ENCODE measurements around the gene TP53.
"Not testable (repeated sequence)": the region's sequence is repeated elsewhere in the genome, so short reads cannot be mapped to it uniquely, and the experiment has no call there.

TP53 gene

GRCh38 chr17:7629939-7630571 lies 57.2 kb downstream of the TP53 start, which contains the start of gene SHBG:
Gene SHBG, plus strand, starts transcription at chr17:7630135. Its CDS starts 38 bp downstream, at chr17:7630173.
- Histone ChIP-seq H3K36me3 (ENCODE audit: control insufficient read depth, insufficient read depth, low read length) (no peaks in the 10 kb centered on the region; the same call in 1 of the 2 replicates), H3K4me3 (replicated peaks; ENCODE audit: low read depth, low read length) (no peak within 1 kb of the TSS), H3K27me3 (replicated peaks; ENCODE audit: control insufficient read depth, insufficient read depth, low read length) (no peaks in the 10 kb centered on the region)
- TF ChIP-seq CTCF (IDR thresholded peaks at IDR 0.05; ENCODE audit: insufficient read depth, low read length, poor library complexity, severe bottlenecking) = no peak
- no peak for DNase-seq (ENCODE audit: extremely low read depth, insufficient read length)

GRCh38 chr17:7627250-7628121 lies 59.8 kb downstream of the TP53 start, which contains the start of gene SAT2:
Gene SAT2, minus strand, starts transcription at chr17:7627821. Its CDS starts 186 bp downstream, at chr17:7627635.
- Histone ChIP-seq H3K36me3 (ENCODE audit: control insufficient read depth, insufficient read depth, low read length) (no peaks in the 10 kb centered on the region; the same call in 1 of the 2 replicates), H3K27me3 (replicated peaks; ENCODE audit: control insufficient read depth, insufficient read depth, low read length) (no peaks in the 10 kb centered on the region), H3K4me3 (replicated peaks; ENCODE audit: low read depth, low read length) (peak within 1 kb of the TSS; percentile 94)
- peak; percentile 91 for DNase-seq (ENCODE audit: extremely low read depth, insufficient read length)
- no peak for TF ChIP-seq CTCF (IDR thresholded peaks at IDR 0.05; ENCODE audit: insufficient read depth, low read length, poor library complexity, severe bottlenecking)

GRCh38 chr17:7626956-7627249 lies 60.4 kb downstream of the TP53 start:
- TF ChIP-seq CTCF (IDR thresholded peaks at IDR 0.05; ENCODE audit: insufficient read depth, low read length, poor library complexity, severe bottlenecking) = no peak
- Histone ChIP-seq H3K4me3 (replicated peaks; ENCODE audit: low read depth, low read length) (peak overlapping the region; percentile 94), H3K27me3 (replicated peaks; ENCODE audit: control insufficient read depth, insufficient read depth, low read length) (no peaks in the 10 kb centered on the region), H3K36me3 (ENCODE audit: control insufficient read depth, insufficient read depth, low read length) (no peaks in the 10 kb centered on the region; the same call in 1 of the 2 replicates)
- DNase-seq (ENCODE audit: extremely low read depth, insufficient read length) = no peak

GRCh38 chr17:7626307-7626706 lies 61.0 kb downstream of the TP53 start:
- Histone ChIP-seq H3K36me3 (ENCODE audit: control insufficient read depth, insufficient read depth, low read length) (no peaks in the 10 kb centered on the region; the same call in 1 of the 2 replicates), H3K4me3 (replicated peaks; ENCODE audit: low read depth, low read length) (no peak overlapping the region), H3K27me3 (replicated peaks; ENCODE audit: control insufficient read depth, insufficient read depth, low read length) (no peaks in the 10 kb centered on the region)
- TF ChIP-seq CTCF (IDR thresholded peaks at IDR 0.05; ENCODE audit: insufficient read depth, low read length, poor library complexity, severe bottlenecking) = no peak
- DNase-seq (ENCODE audit: extremely low read depth, insufficient read length) = no peak

GRCh38 chr17:7625749-7626148 lies 61.5 kb downstream of the TP53 start:
- not testable (repeated sequence) for H3K4me3 ChIP-seq (replicated peaks; ENCODE audit: low read depth, low read length); DNase-seq (ENCODE audit: extremely low read depth, insufficient read length); H3K27me3 ChIP-seq (replicated peaks; ENCODE audit: control insufficient read depth, insufficient read depth, low read length); H3K36me3 ChIP-seq (ENCODE audit: control insufficient read depth, insufficient read depth, low read length)

- Histone ChIP-seq H3K4me3 (replicated peaks; ENCODE audit: low read depth, low read length) (no peak overlapping the region), H3K36me3 (ENCODE audit: control insufficient read depth, insufficient read depth, low read length) (no peaks in the 10 kb centered on the region; the same call in 1 of the 2 replicates), H3K27me3 (replicated peaks; ENCODE audit: control insufficient read depth, insufficient read depth, low read length) (no peaks in the 10 kb centered on the region)
- no peak for TF ChIP-seq CTCF (IDR thresholded peaks at IDR 0.05; ENCODE audit: insufficient read depth, low read length, poor library complexity, severe bottlenecking)
- DNase-seq (ENCODE audit: extremely low read depth, insufficient read length) = no peak
Observed at GRCh38 chr17:7623661-7624060, 63.6 kb downstream of the TP53 start.

Data from GM06990 (cell line).